PC-9 (cell line): Measurements from ENCODE around the gene ZNF563. TPM values are rescaled to one million over a fixed set of nuclear protein-coding genes. Genes with fewer than 3 reads are reported as not detected.

ENCODE experiments used
- BruUV-seq: library from RNA; stranded (reverse); fragments of 400-500 nt; replicated peaks from 2 replicates; lab custom pipeline; 2021; lab: Mats Ljungman, UMichigan
- CTCF ChIA-PET: fragments of 300-600 bp; sonication (Branson Sonifier 250); formaldehyde crosslinking; loops from one replicate; lab custom pipeline; 2022; ENCODE audit warnings: antibody characterized with exemption; lab: Charles Lee
- POLR2A ChIA-PET: fragments of 300-600 bp; sonication (Branson Sonifier 250); formaldehyde crosslinking; loops from one replicate; lab custom pipeline; 2022; ENCODE audit warnings: antibody characterized with exemption; ENCODE audit not compliant: unreplicated experiment; lab: Charles Lee
- DNase-seq, 2 experiments: peaks; one replicate each; pipeline versions ENCODE4 v3.0.0 to v3.0.0-alpha.2; 2015 to 2022; ENCODE audit warnings: mixed read lengths in 1 of 2
- H2AFZ ChIP-seq: fragments of 200-600 bp; sonication (generic); 2 replicates; pipeline ENCODE4 v1.8.1; 2017; ENCODE audit warnings: antibody characterized with exemption
- H3F3A ChIP-seq: fragments of 200-600 bp; sonication (generic); 2 replicates; pipeline ENCODE4 v1.8.1; 2017; ENCODE audit warnings: antibody characterized with exemption, mild to moderate bottlenecking, low read depth; ENCODE audit not compliant: insufficient read depth
- H3K27ac ChIP-seq: fragments of 200-600 bp; sonication (generic); 2 replicates; pipeline ENCODE4 v1.6.1; 2016; ENCODE audit warnings: mixed run types
- H3K27me3 ChIP-seq: fragments of 200-600 bp; sonication (generic); 2 replicates; pipeline ENCODE4 v1.6.1; 2016; ENCODE audit warnings: low read depth, mixed run types; ENCODE audit not compliant: insufficient read depth
- H3K36me3 ChIP-seq: fragments of 200-600 bp; sonication (generic); 2 replicates; pipeline ENCODE4 v1.6.1; 2016; ENCODE audit warnings: low read depth, mixed run types
- H3K4me1 ChIP-seq: fragments of 200-600 bp; sonication (generic); replicated peaks from 2 replicates; pipeline ENCODE4 v1.6.1; 2016; ENCODE audit warnings: mixed run types; ENCODE audit not compliant: insufficient read depth
- H3K4me2 ChIP-seq: fragments of 200-600 bp; sonication (generic); 2 replicates; pipeline ENCODE4 v1.6.1; 2017; ENCODE audit warnings: mixed run types
- H3K4me3 ChIP-seq: fragments of 200-600 bp; sonication (generic); 2 replicates; pipeline ENCODE4 v1.6.1; 2016; ENCODE audit warnings: mixed run types
- H3K79me2 ChIP-seq: fragments of 200-600 bp; sonication (generic); 2 replicates; pipeline ENCODE4 v1.6.1; 2017; ENCODE audit warnings: low read depth, mixed run types
- H3K9me2 ChIP-seq: fragments of 200-600 bp; sonication (generic); 2 replicates; pipeline ENCODE4 v1.8.1; 2017; ENCODE audit warnings: mild to moderate bottlenecking; ENCODE audit not compliant: insufficient read depth
- H3K9me3 ChIP-seq: fragments of 200-600 bp; sonication (generic); 2 replicates; pipeline ENCODE4 v1.8.1; 2016; ENCODE audit warnings: low read depth; ENCODE audit not compliant: insufficient read depth
- H4K20me1 ChIP-seq: fragments of 200-600 bp; sonication (generic); 2 replicates; pipeline ENCODE4 v1.8.1; 2017; ENCODE audit not compliant: insufficient read depth
- EZH2 ChIP-seq: fragments of 200-600 bp; sonication (generic); IDR thresholded peaks from 2 replicates; pipeline ENCODE4 v1.8.0; 2017; ENCODE audit warnings: antibody characterized with exemption, low read depth
- intact Hi-C: fragments of 100-400 bp; cut with micrococcal nuclease; formaldehyde crosslinking; loops from one replicate; pipeline ENCODE4 v1.10.0; 2022; ENCODE audit not compliant: unreplicated experiment
- total RNA-seq: library from RNA; stranded (reverse); gene quantifications from 2 replicates; pipeline ENCODE4 v1.2.3, GENCODE V29; 2021
- TF ChIP-seq, protein P1 (sequence below): fragments of 200-600 bp; sonication (generic); conservative IDR thresholded peaks from 2 replicates; pipeline ENCODE4 v1.6.1; 2017; ENCODE audit warnings: mixed run types, antibody characterized with exemption, mild to moderate bottlenecking, moderate library complexity

ZNF563 gene
- total RNA-seq, 1 experiment from 2014 or later = 1.8 TPM

DNA sequence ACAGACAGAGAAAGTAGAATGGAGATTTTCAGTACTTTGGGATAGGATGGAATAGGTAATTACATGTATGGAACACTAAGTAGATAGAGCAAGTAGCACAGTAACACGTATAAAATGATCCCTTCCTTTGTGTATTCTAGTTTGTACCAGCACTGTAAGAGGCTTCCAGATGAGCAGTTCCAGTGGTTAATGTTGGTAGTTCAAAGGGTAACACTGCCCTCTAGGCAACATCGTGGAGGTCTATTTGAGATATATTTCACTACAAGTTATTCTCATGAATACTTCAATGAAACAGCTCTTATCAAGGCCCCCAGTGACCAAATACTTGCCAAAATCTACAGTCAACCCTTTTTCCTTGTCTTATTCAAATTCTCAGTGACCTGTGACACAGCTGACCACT, 13.5 kb upstream of the ZNF563 start:
- intact Hi-C loops = no loop called here
- Histone ChIP-seq H4K20me1 (no peaks in the 10 kb centered on the region), H3K36me3 (no peaks in the 10 kb centered on the region), H3F3A (no peaks in the 10 kb centered on the region), H3K4me2 (no peak overlapping the region), H3K9me2 (no peaks in the 10 kb centered on the region), H3K27ac (no peak overlapping the region), H3K79me2 (no peaks in the 10 kb centered on the region), H2AFZ (no peak overlapping the region), H3K9me3 (peaks cover 34% of the 10 kb centered on the region; the same call in 1 of the 2 replicates), H3K4me3 (no peak overlapping the region), H3K4me1 (no peaks in the 10 kb centered on the region), H3K27me3 (no peaks in the 10 kb centered on the region)
- no peak for DNase-seq
- CTCF ChIA-PET = no interaction called here
- BruUV-seq = no TSS peak
- no peak for TF ChIP-seq EZH2
- TF ChIP-seq, protein P1, sequence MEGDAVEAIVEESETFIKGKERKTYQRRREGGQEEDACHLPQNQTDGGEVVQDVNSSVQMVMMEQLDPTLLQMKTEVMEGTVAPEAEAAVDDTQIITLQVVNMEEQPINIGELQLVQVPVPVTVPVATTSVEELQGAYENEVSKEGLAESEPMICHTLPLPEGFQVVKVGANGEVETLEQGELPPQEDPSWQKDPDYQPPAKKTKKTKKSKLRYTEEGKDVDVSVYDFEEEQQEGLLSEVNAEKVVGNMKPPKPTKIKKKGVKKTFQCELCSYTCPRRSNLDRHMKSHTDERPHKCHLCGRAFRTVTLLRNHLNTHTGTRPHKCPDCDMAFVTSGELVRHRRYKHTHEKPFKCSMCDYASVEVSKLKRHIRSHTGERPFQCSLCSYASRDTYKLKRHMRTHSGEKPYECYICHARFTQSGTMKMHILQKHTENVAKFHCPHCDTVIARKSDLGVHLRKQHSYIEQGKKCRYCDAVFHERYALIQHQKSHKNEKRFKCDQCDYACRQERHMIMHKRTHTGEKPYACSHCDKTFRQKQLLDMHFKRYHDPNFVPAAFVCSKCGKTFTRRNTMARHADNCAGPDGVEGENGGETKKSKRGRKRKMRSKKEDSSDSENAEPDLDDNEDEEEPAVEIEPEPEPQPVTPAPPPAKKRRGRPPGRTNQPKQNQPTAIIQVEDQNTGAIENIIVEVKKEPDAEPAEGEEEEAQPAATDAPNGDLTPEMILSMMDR = no peak
- POLR2A ChIA-PET = no interaction called here

DNA sequence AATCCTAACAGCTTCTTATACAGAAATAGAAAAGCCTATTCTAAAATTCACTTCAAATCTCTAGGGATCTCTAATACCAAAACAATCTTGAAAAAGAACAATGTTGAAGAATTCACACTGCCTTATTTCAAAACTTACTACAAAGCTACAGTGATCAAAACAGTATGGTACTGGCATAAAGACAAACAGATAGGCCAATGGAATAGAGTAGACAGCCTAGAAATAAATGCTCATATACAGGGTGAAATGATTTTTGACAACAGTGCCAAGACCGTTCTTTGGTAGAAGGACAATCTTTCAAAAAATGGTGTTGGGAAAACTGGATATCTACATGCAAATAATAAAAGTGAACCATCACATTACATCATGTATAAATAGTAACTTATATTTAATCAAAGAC, 11.8 kb upstream of the ZNF563 start:
- Histone ChIP-seq H3F3A (no peaks in the 10 kb centered on the region), H3K4me2 (no peak overlapping the region), H3K79me2 (no peaks in the 10 kb centered on the region), H3K27me3 (no peaks in the 10 kb centered on the region), H3K9me2 (no peaks in the 10 kb centered on the region), H3K4me1 (no peaks in the 10 kb centered on the region), H3K9me3 (peaks cover 20% of the 10 kb centered on the region; the same call in 1 of the 2 replicates), H3K27ac (no peak overlapping the region), H3K36me3 (no peaks in the 10 kb centered on the region), H2AFZ (no peak overlapping the region), H3K4me3 (no peak overlapping the region), H4K20me1 (no peaks in the 10 kb centered on the region)
- no peak for DNase-seq
- ChIA-PET POLR2A (no interaction called here), CTCF (no interaction called here)
- no TSS peak for BruUV-seq
- intact Hi-C loops = no loop called here
- no peak for TF ChIP-seq EZH2
- TF ChIP-seq, protein P1 = no peak

- intact Hi-C loops = no loop called here
- POLR2A ChIA-PET = no interaction called here
These were observed 2.1 kb downstream of the ZNF563 start for GRCh38 chr19:12331211-12331941.

More at GRCh38 chr19:12331211-12331941, 2.1 kb downstream of the ZNF563 start:
- no peak for TF ChIP-seq EZH2
- TF ChIP-seq, protein P1 = no peak
- no peak for DNase-seq
- Histone ChIP-seq H3K9me2 (no peaks in the 10 kb centered on the region), H3K36me3 (no peaks in the 10 kb centered on the region), H3K27ac (no peak overlapping the region), H3K4me1 (no peaks in the 10 kb centered on the region), H3K9me3 (peaks cover 4% of the 10 kb centered on the region), H3K27me3 (peaks cover 8% of the 10 kb centered on the region; the same call in 1 of the 2 replicates), H3K4me3 (no peak overlapping the region), H4K20me1 (no peaks in the 10 kb centered on the region), H3F3A (no peaks in the 10 kb centered on the region), H2AFZ (no peak overlapping the region), H3K4me2 (no peak overlapping the region), H3K79me2 (no peaks in the 10 kb centered on the region)
- CTCF ChIA-PET = no interaction called here
- BruUV-seq = no TSS peak
